Measurements from ENCODE around the gene PKP3.

DNA sequence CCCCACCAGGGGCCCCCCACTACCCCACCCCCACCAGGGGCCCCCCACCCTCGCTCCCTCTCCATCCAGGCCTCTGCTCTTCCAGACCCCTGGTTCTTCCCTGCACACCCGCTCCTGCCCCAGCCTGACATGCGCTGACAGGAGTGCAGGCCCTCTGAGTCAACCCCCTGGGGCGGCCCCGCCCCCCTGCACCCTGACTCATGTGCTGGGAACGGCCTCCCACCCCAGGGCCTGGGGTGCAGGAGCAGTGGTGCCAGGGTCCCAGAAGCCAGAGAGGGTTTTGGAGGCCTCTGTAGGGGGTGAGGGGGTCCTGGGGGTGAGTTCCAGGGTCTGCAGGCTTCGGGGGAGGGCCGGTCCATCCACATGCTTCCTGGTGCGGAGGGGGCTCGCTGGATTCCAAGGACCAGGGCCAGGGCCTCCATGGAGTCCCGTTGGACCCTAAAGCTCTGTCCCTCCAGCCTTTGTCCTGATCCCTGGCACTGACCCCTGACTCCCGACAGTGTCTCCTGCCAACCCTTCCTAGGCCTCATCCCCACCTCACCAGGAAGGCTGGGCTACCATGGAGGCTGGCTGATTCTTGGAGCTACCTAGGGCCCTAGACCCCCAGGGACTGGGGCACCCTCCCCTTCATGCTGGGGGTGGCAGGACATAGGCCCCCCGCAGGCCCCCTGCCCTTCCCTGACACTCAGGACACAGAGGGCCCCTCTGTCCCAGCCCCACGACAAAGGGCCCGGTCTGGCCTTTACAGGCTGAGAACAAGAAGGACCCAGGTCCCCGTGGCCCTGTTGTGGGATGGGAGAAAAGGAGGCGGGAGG, 583 bp upstream of the PKP3 start:
- TF ChIP-seq, protein P1, sequence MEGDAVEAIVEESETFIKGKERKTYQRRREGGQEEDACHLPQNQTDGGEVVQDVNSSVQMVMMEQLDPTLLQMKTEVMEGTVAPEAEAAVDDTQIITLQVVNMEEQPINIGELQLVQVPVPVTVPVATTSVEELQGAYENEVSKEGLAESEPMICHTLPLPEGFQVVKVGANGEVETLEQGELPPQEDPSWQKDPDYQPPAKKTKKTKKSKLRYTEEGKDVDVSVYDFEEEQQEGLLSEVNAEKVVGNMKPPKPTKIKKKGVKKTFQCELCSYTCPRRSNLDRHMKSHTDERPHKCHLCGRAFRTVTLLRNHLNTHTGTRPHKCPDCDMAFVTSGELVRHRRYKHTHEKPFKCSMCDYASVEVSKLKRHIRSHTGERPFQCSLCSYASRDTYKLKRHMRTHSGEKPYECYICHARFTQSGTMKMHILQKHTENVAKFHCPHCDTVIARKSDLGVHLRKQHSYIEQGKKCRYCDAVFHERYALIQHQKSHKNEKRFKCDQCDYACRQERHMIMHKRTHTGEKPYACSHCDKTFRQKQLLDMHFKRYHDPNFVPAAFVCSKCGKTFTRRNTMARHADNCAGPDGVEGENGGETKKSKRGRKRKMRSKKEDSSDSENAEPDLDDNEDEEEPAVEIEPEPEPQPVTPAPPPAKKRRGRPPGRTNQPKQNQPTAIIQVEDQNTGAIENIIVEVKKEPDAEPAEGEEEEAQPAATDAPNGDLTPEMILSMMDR (IDR thresholded peaks at IDR 0.05; ENCODE audit: insufficient read depth, low read length, poor library complexity, severe bottlenecking): no peak
- no peak for TF ChIP-seq EZH2phosphoT487 (conservative IDR thresholded peaks at IDR 0.05; ENCODE audit: low read length)

All from SU-DHL-6 (cell line).